Liver (tissue), 9 donors: Measurements from ENCODE around the gene MAGOHB. TPM values are rescaled to one million over a fixed set of nuclear protein-coding genes. Genes with fewer than 3 reads are reported as not detected.

Experiments
- DNase-seq: peaks from one replicate; pipeline ENCODE4 v3.0.0-alpha.2; 2017; ENCODE audit warnings: low spot score
- H3K27ac ChIP-seq, 2 donors: one replicate each; pipeline ENCODE4 v1.7.0; 2013; ENCODE audit warnings: inconsistent platforms in 2 of 2, low read length in 2 of 2, control low read depth in 1 of 2, low read depth in 1 of 2, mild to moderate bottlenecking in 1 of 2
- H3K27me3 ChIP-seq, 4 donors: one replicate each; pipeline versions ENCODE4 v1.6.1 to v1.7.0; 2013; ENCODE audit warnings: low read length in 3 of 4, inconsistent platforms in 1 of 4, mild to moderate bottlenecking in 1 of 4, moderate library complexity in 1 of 4; ENCODE audit not compliant: control insufficient read depth in 4 of 4, insufficient read depth in 4 of 4
- H3K36me3 ChIP-seq, 4 donors: one replicate each; pipeline versions ENCODE4 v1.6.1 to v1.7.0; 2013; ENCODE audit warnings: low read length in 3 of 4, mild to moderate bottlenecking in 3 of 4, low read depth in 1 of 4, moderate library complexity in 1 of 4; ENCODE audit not compliant: control insufficient read depth in 4 of 4, insufficient read depth in 3 of 4
- H3K4me1 ChIP-seq, 4 donors: one replicate each; pipeline versions ENCODE4 v1.6.1 to v1.7.0; 2013; ENCODE audit warnings: low read length in 3 of 4, mild to moderate bottlenecking in 3 of 4, moderate library complexity in 1 of 4; ENCODE audit not compliant: control insufficient read depth in 4 of 4, insufficient read depth in 4 of 4
- H3K4me3 ChIP-seq, 3 donors: one replicate each; pipeline versions ENCODE4 v1.6.1 to v1.7.0; 2013; ENCODE audit warnings: low read length in 3 of 3, control low read depth in 1 of 3, low read depth in 1 of 3, mild to moderate bottlenecking in 1 of 3
- H3K9ac ChIP-seq, 2 donors: one replicate each; pipeline ENCODE4 v1.7.0; 2013; ENCODE audit warnings: low read length in 2 of 2, mild to moderate bottlenecking in 2 of 2, moderate library complexity in 2 of 2, control low read depth in 1 of 2, low read depth in 1 of 2
- H3K9me3 ChIP-seq, 4 donors: one replicate each; pipeline versions ENCODE4 v1.6.1 to v1.7.0; 2013; ENCODE audit warnings: low read length in 3 of 4; ENCODE audit not compliant: control insufficient read depth in 4 of 4
- EGR1 ChIP-seq, 2 donors: IDR thresholded peaks; 2 replicates each; pipeline ENCODE4 v1.6.1; 2016 to 2018; ENCODE audit warnings: antibody characterized with exemption in 2 of 2, low read depth in 2 of 2
- FOXA1 ChIP-seq: IDR thresholded peaks from 2 replicates; pipeline ENCODE4 v1.6.1; 2016; ENCODE audit warnings: antibody characterized with exemption
- FOXA2 ChIP-seq: IDR thresholded peaks from 2 replicates; pipeline ENCODE4 v1.6.1; 2016; ENCODE audit warnings: antibody characterized with exemption
- GABPA ChIP-seq, 2 donors: IDR thresholded peaks in 1 of 2; conservative IDR thresholded peaks in 1 of 2; 2 replicates each; pipeline ENCODE4 v1.6.1; 2016; ENCODE audit warnings: antibody characterized with exemption in 2 of 2, mild to moderate bottlenecking in 1 of 2, moderate library complexity in 1 of 2
- HNF4A ChIP-seq, 2 donors: conservative IDR thresholded peaks; 2 replicates each; pipeline ENCODE4 v1.6.1; 2016; ENCODE audit warnings: antibody characterized with exemption in 2 of 2, mild to moderate bottlenecking in 2 of 2
- HNF4G ChIP-seq: IDR thresholded peaks from 2 replicates; pipeline ENCODE4 v1.6.1; 2016; ENCODE audit warnings: antibody characterized with exemption
- JUND ChIP-seq, 2 donors: IDR thresholded peaks; 2 replicates each; pipeline ENCODE4 v1.6.1; 2016; ENCODE audit warnings: antibody characterized with exemption in 2 of 2
- NR2F2 ChIP-seq: IDR thresholded peaks from 2 replicates; pipeline ENCODE4 v1.6.1; 2016; ENCODE audit warnings: antibody characterized with exemption
- RAD21 ChIP-seq, 2 donors: IDR thresholded peaks; 2 replicates each; pipeline ENCODE4 v1.6.1; 2016; ENCODE audit warnings: antibody characterized with exemption in 2 of 2, mild to moderate bottlenecking in 2 of 2
- REST ChIP-seq: IDR thresholded peaks from 2 replicates; pipeline ENCODE4 v1.6.1; 2016; ENCODE audit warnings: antibody characterized with exemption, mild to moderate bottlenecking
- RXRA ChIP-seq, 2 donors: IDR thresholded peaks; 2 replicates each; pipeline ENCODE4 v1.6.1; 2017 to 2018; ENCODE audit warnings: antibody characterized with exemption in 2 of 2, mild to moderate bottlenecking in 1 of 2
- SP1 ChIP-seq: IDR thresholded peaks from 2 replicates; pipeline ENCODE4 v1.6.1; 2018; ENCODE audit warnings: antibody characterized with exemption, mild to moderate bottlenecking
- TAF1 ChIP-seq: conservative IDR thresholded peaks from 2 replicates; pipeline ENCODE4 v1.6.1; 2016; ENCODE audit warnings: antibody characterized with exemption, mild to moderate bottlenecking
- YY1 ChIP-seq: IDR thresholded peaks from 2 replicates; pipeline ENCODE4 v1.6.1; 2016; ENCODE audit warnings: antibody characterized with exemption, mild to moderate bottlenecking
- WGBS: extraction: QIAGEN DNeasy Blood & Tissue Kit; methylation state at CpG from one replicate; pipeline ENCODE4 v1.1.7; 2013; 5-methylcytosine and 5-hydroxymethylcytosine counted together
- polyA plus RNA-seq, 2 donors: library from polyadenylated mRNA; stranded (reverse) in 1 of 2; unstranded in 1 of 2; fragments of 200-250 nt in 1 of 2; fragments of >200 nt in 1 of 2; fragmentation: Nextera tagmentation in 1 of 2; extraction: Ambion mirVana in 1 of 2; gene quantifications; one replicate each; pipeline versions ENCODE4 v1.2.1 to v1.2.3, GENCODE V29; 2013 to 2015
- total RNA-seq, 2 donors: library from RNA; depleted of rRNA; stranded (reverse); fragments of >200 nt; gene quantifications; one replicate each; pipeline ENCODE4 v1.2.3, GENCODE V29; 2014
- TF ChIP-seq, protein P1 (sequence below): IDR thresholded peaks from 2 replicates; pipeline ENCODE4 v1.6.1; 2016; ENCODE audit warnings: antibody characterized with exemption
- TF ChIP-seq, protein P2 (sequence below): fragments of 150-350 bp; IDR thresholded peaks from 2 replicates; pipeline ENCODE4 v1.5.1; 2017; ENCODE audit warnings: improper control_type of control experiment, low read depth, low read length; ENCODE audit not compliant: missing input control
- TF ChIP-seq, protein P3 (sequence below): IDR thresholded peaks from 2 replicates; pipeline ENCODE4 v1.6.1; 2016; ENCODE audit warnings: antibody characterized with exemption
- TF ChIP-seq, protein P4 (sequence below): IDR thresholded peaks from 2 replicates; pipeline ENCODE4 v1.6.1; 2016; ENCODE audit warnings: antibody characterized with exemption
- donor health status: healthy.
- donor health status: healthy.
- donor health status: healthy.
- donor health status: healthy.
- donor health status: healthy.

The MAGOHB gene
- total and polyA plus RNA-seq, 4 donors: 7.6 to 20.7 (median 8.9) TPM

- no peak for DNase-seq
- no peak overlapping the region for H3K9ac ChIP-seq
- TF ChIP-seq HNF4G (no peak), FOXA1 (no peak), EGR1 (IDR thresholded peaks at IDR 0.05; ENCODE audit: low read depth in 2 of 2) (no peak), YY1 (no peak), NR2F2 (no peak), GABPA (IDR thresholded peaks at IDR 0.05 in 1 of 2, conservative IDR thresholded peaks at IDR 0.05 in 1 of 2) (no peak), SP1 (no peak), TAF1 (no peak)
- TF ChIP-seq, protein P1, sequence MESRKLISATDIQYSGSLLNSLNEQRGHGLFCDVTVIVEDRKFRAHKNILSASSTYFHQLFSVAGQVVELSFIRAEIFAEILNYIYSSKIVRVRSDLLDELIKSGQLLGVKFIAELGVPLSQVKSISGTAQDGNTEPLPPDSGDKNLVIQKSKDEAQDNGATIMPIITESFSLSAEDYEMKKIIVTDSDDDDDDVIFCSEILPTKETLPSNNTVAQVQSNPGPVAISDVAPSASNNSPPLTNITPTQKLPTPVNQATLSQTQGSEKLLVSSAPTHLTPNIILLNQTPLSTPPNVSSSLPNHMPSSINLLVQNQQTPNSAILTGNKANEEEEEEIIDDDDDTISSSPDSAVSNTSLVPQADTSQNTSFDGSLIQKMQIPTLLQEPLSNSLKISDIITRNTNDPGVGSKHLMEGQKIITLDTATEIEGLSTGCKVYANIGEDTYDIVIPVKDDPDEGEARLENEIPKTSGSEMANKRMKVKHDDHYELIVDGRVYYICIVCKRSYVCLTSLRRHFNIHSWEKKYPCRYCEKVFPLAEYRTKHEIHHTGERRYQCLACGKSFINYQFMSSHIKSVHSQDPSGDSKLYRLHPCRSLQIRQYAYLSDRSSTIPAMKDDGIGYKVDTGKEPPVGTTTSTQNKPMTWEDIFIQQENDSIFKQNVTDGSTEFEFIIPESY: no peak
- TF ChIP-seq, protein P2, sequence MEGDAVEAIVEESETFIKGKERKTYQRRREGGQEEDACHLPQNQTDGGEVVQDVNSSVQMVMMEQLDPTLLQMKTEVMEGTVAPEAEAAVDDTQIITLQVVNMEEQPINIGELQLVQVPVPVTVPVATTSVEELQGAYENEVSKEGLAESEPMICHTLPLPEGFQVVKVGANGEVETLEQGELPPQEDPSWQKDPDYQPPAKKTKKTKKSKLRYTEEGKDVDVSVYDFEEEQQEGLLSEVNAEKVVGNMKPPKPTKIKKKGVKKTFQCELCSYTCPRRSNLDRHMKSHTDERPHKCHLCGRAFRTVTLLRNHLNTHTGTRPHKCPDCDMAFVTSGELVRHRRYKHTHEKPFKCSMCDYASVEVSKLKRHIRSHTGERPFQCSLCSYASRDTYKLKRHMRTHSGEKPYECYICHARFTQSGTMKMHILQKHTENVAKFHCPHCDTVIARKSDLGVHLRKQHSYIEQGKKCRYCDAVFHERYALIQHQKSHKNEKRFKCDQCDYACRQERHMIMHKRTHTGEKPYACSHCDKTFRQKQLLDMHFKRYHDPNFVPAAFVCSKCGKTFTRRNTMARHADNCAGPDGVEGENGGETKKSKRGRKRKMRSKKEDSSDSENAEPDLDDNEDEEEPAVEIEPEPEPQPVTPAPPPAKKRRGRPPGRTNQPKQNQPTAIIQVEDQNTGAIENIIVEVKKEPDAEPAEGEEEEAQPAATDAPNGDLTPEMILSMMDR: no peak
- TF ChIP-seq, protein P3, sequence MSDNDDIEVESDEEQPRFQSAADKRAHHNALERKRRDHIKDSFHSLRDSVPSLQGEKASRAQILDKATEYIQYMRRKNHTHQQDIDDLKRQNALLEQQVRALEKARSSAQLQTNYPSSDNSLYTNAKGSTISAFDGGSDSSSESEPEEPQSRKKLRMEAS: no peak
- peaks cover 0 to 7% (median 0%) of the 10 kb centered on the region in 4 donors for H3K27me3 ChIP-seq
- H3K36me3 ChIP-seq: no peaks in the 10 kb centered on the region
- H3K4me1 ChIP-seq: no peaks in the 10 kb centered on the region
- 76% methylated on average over 2 of the region's 2 CpGs for WGBS
- no peak overlapping the region for H3K4me3 ChIP-seq
- H3K9me3 ChIP-seq: no peaks in the 10 kb centered on the region
- no peak overlapping the region for H3K27ac ChIP-seq
These were observed 54.2 kb downstream of the MAGOHB start for GRCh38 chr12:10559244-10559643.

DNA sequence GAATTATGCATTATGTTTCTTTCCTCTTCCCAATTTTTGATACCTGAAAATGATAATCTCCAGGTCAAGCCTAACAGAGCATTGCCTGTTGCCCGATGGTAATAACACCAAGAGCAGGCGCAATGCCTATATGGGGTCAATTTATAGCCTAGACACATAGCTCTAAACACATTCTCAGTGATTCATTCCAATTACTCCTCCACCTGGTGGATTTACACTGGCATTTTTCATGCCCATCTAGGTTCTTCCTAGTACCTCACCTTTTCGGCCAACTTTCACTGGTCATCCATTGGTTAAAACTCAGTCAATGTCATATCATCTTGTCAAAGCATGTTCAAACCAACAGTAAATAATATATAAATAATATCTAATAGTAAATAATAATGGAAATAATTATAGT, 54.6 kb downstream of the MAGOHB start:
- 93% methylated on average over 3 of the region's 3 CpGs for WGBS
- no peak overlapping the region for H3K27ac ChIP-seq

More for the DNA sequence above, 54.6 kb downstream of the MAGOHB start:
- Histone ChIP-seq H3K4me3 (no peak overlapping the region), H3K9ac (no peak overlapping the region), H3K27me3 (peaks cover 0 to 7% (median 0%) of the 10 kb centered on the region in 4 donors), H3K9me3 (no peaks in the 10 kb centered on the region), H3K4me1 (no peaks in the 10 kb centered on the region), H3K36me3 (no peaks in the 10 kb centered on the region)
- TF ChIP-seq RAD21 (IDR thresholded peaks at IDR 0.05): no peak
- no peak for TF ChIP-seq SP1
- TF ChIP-seq YY1: no peak
- no peak for TF ChIP-seq GABPA (IDR thresholded peaks at IDR 0.05 in 1 of 2, conservative IDR thresholded peaks at IDR 0.05 in 1 of 2)
- TF ChIP-seq HNF4G: no peak
- no peak for TF ChIP-seq RXRA (IDR thresholded peaks at IDR 0.05)
- TF ChIP-seq FOXA2: no peak
- TF ChIP-seq, protein P1: no peak
- TF ChIP-seq, protein P3: no peak
- no peak for TF ChIP-seq REST
- no peak for TF ChIP-seq EGR1 (IDR thresholded peaks at IDR 0.05; ENCODE audit: low read depth in 2 of 2)
- TF ChIP-seq FOXA1: no peak
- no peak for TF ChIP-seq JUND (IDR thresholded peaks at IDR 0.05)
- TF ChIP-seq HNF4A (conservative IDR thresholded peaks at IDR 0.05): no peak
- TF ChIP-seq, protein P2: no peak
- no peak for TF ChIP-seq NR2F2
- TF ChIP-seq TAF1: no peak
- TF ChIP-seq, protein P4, sequence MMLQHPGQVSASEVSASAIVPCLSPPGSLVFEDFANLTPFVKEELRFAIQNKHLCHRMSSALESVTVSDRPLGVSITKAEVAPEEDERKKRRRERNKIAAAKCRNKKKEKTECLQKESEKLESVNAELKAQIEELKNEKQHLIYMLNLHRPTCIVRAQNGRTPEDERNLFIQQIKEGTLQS: no peak
- no peak for DNase-seq
